ENCODE data around the gene LGALS7B. TPM values are rescaled to one million over a fixed set of nuclear protein-coding genes. Genes with fewer than 3 reads are reported as not detected.

Gene LGALS7B
- total and polyA plus RNA-seq, 2 of the 4 experiments (the other 2 are of a cell fraction), result not detected

- Histone ChIP-seq H2BK15ac (ENCODE audit: low read depth, low read length) (no peak within 1 kb of the TSS), H3K9me3 (ENCODE audit: control insufficient read depth, insufficient read depth, low read length) (no peaks in the 10 kb centered on the region), H4K5ac (ENCODE audit: low read depth, low read length) (no peak within 1 kb of the TSS), H2AK5ac (ENCODE audit: low read depth, low read length) (no peak within 1 kb of the TSS), H3K4me3 (ENCODE audit: insufficient read depth, low read depth, low read length) (no peak within 1 kb of the TSS), H4K20me1 (ENCODE audit: insufficient read depth, low read length) (no peaks in the 10 kb centered on the region), H3K9ac (ENCODE audit: low read depth, low read length) (no peak within 1 kb of the TSS), H3K9me1 (ENCODE audit: insufficient read depth, low read length) (no peaks in the 10 kb centered on the region), H3K23ac (ENCODE audit: low read depth, low read length) (no peak within 1 kb of the TSS), H4K8ac (ENCODE audit: low read depth in 2 of 2, low read length in 2 of 2) (no peak within 1 kb of the TSS), H3K56ac (ENCODE audit: extremely low read depth, insufficient read depth, low read length) (no peak within 1 kb of the TSS), H2BK5ac (ENCODE audit: low read depth, low read length, poor library complexity, severe bottlenecking) (no peak within 1 kb of the TSS), H3K79me1 (ENCODE audit: low read depth in 1 of 2, low read length in 2 of 2) (no peaks in the 10 kb centered on the region), H2AFZ (replicated peaks; ENCODE audit: low read length, poor library complexity) (peak within 1 kb of the TSS; percentile 41), H2BK120ac (ENCODE audit: low read depth, low read length) (no peak within 1 kb of the TSS), H4K91ac (ENCODE audit: insufficient read depth, low read depth, low read length) (no peak within 1 kb of the TSS), H3K18ac (ENCODE audit: low read depth, low read length) (no peak within 1 kb of the TSS), H3K4me1 (ENCODE audit: control insufficient read depth, insufficient read depth, low read length) (no peaks in the 10 kb centered on the region), H3K4ac (ENCODE audit: low read depth, low read length) (no peak within 1 kb of the TSS), H3K36me3 (ENCODE audit: control insufficient read depth, insufficient read depth, low read length) (no peaks in the 10 kb centered on the region), H2AK9ac (replicated peaks; ENCODE audit: low read depth, low read length, poor library complexity) (no peak within 1 kb of the TSS), H3K4me2 (ENCODE audit: low read depth, low read length) (no peak within 1 kb of the TSS), H3K27me3 (ENCODE audit: control insufficient read depth, insufficient read depth, low read length) (peaks cover under 1% of the 10 kb centered on the region; the same call in 1 of the 2 replicates), H3K14ac (replicated peaks; ENCODE audit: low read depth, low read length) (no peak within 1 kb of the TSS), H3K27ac (ENCODE audit: insufficient read depth, low read length) (no peak within 1 kb of the TSS), H2BK20ac (ENCODE audit: low read depth, low read length) (no peak within 1 kb of the TSS)
- BruUV-seq (replicated peaks), result no TSS peak
- ChIA-PET CTCF (no interaction called here), POLR2A (ENCODE audit: unreplicated experiment) (no interaction called here)
- in situ Hi-C loops (cut with MboI; ENCODE audit: low sequenced_read_pairs), result no loop called here
- dilution Hi-C loops (cut with HindIII; ENCODE audit: low sequenced_read_pairs, unreplicated experiment), result no loop called here
- no peak for DNase-seq
- ATAC-seq (ENCODE audit: low read depth), result no peak
- TF ChIP-seq, protein P1, sequence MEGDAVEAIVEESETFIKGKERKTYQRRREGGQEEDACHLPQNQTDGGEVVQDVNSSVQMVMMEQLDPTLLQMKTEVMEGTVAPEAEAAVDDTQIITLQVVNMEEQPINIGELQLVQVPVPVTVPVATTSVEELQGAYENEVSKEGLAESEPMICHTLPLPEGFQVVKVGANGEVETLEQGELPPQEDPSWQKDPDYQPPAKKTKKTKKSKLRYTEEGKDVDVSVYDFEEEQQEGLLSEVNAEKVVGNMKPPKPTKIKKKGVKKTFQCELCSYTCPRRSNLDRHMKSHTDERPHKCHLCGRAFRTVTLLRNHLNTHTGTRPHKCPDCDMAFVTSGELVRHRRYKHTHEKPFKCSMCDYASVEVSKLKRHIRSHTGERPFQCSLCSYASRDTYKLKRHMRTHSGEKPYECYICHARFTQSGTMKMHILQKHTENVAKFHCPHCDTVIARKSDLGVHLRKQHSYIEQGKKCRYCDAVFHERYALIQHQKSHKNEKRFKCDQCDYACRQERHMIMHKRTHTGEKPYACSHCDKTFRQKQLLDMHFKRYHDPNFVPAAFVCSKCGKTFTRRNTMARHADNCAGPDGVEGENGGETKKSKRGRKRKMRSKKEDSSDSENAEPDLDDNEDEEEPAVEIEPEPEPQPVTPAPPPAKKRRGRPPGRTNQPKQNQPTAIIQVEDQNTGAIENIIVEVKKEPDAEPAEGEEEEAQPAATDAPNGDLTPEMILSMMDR (conservative IDR thresholded peaks at IDR 0.05; ENCODE audit: low read depth, low read length), result no peak
- TF ChIP-seq CEBPB (IDR thresholded peaks at IDR 0.05; ENCODE audit: low read depth, low read length) (no peak), MXI1 (IDR thresholded peaks at IDR 0.05; ENCODE audit: borderline replicate concordance, low read depth, low read length) (no peak), POLR2A (IDR thresholded peaks at IDR 0.05; ENCODE audit: low read depth, low read length) (no peak), RCOR1 (IDR thresholded peaks at IDR 0.05; ENCODE audit: insufficient replicate concordance, low read length) (no peak), FOS (IDR thresholded peaks at IDR 0.05; ENCODE audit: low read depth, low read length) (no peak), MAFK (IDR thresholded peaks at IDR 0.05; ENCODE audit: low read depth, low read length) (no peak), RFX5 (IDR thresholded peaks at IDR 0.05; ENCODE audit: low read depth, low read length) (no peak), ELK1 (IDR thresholded peaks at IDR 0.05; ENCODE audit: borderline replicate concordance, low read depth, low read length) (no peak), RAD21 (IDR thresholded peaks at IDR 0.05; ENCODE audit: low read length) (no peak), MAZ (IDR thresholded peaks at IDR 0.05; ENCODE audit: borderline replicate concordance, low read depth, low read length) (no peak), CHD1 (IDR thresholded peaks at IDR 0.05; ENCODE audit: low read depth, low read length) (no peak), NFE2L2 (IDR thresholded peaks at IDR 0.05; ENCODE audit: low read depth, low read length) (no peak), BHLHE40 (IDR thresholded peaks at IDR 0.05; ENCODE audit: low read depth, low read length) (no peak), SMC3 (IDR thresholded peaks at IDR 0.05; ENCODE audit: low read depth, low read length) (no peak)
- TF ChIP-seq, protein P2, sequence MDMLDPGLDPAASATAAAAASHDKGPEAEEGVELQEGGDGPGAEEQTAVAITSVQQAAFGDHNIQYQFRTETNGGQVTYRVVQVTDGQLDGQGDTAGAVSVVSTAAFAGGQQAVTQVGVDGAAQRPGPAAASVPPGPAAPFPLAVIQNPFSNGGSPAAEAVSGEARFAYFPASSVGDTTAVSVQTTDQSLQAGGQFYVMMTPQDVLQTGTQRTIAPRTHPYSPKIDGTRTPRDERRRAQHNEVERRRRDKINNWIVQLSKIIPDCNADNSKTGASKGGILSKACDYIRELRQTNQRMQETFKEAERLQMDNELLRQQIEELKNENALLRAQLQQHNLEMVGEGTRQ (IDR thresholded peaks at IDR 0.05; ENCODE audit: low read depth, low read length), result no peak
- 43% methylated on average over 2 of the region's 14 CpGs; no CpG with 5 or more reads in 1 of the 2 experiments for WGBS, 2 experiments (ENCODE audit: extremely low coverage in 2 of 2, insufficient read length in 1 of 2)
- intact Hi-C loops (cut with micrococcal nuclease), result no loop called here
Observed at GRCh38 chr19:38773469-38774177, 15.4 kb upstream of the LGALS7B start, which contains the start of gene LGALS7. Gene LGALS7 (minus strand): TSS chr19:38773517. CDS start chr19:38773492, 25 bp downstream.
